Muscle of leg (tissue), 11 donors: ENCODE measurements around the gene PDCD11. TPM values are rescaled to one million over a fixed set of nuclear protein-coding genes. Genes with fewer than 3 reads are reported as not detected.
"Not testable (repeated sequence)": the region's sequence is repeated elsewhere in the genome, so short reads cannot be mapped to it uniquely, and the experiment has no call there.

Source experiments
- DNase-seq: peaks from one replicate; pipeline ENCODE4 v3.0.0; 2013
- H3K27ac ChIP-seq: one replicate; pipeline ENCODE4 v1.5.1; 2013; ENCODE audit warnings: mild to moderate bottlenecking, low read length, control low read depth
- H3K27me3 ChIP-seq: one replicate; pipeline ENCODE4 v1.6.1; 2013; ENCODE audit warnings: low read length; ENCODE audit not compliant: control insufficient read depth, insufficient read depth
- H3K36me3 ChIP-seq: one replicate; pipeline ENCODE4 v1.6.1; 2013; ENCODE audit warnings: low read length; ENCODE audit not compliant: control insufficient read depth, insufficient read depth
- H3K4me1 ChIP-seq: one replicate; pipeline ENCODE4 v1.6.1; 2013; ENCODE audit warnings: low read length; ENCODE audit not compliant: control insufficient read depth, insufficient read depth
- H3K4me3 ChIP-seq: one replicate; pipeline ENCODE4 v1.5.1; 2013; ENCODE audit warnings: low read length, control low read depth
- H3K9me3 ChIP-seq: replicated peaks from 2 replicates; pipeline ENCODE4 v1.6.1; 2013; ENCODE audit warnings: low read depth, low read length; ENCODE audit not compliant: control insufficient read depth
- WGBS: methylation state at CpG from one replicate; pipeline ENCODE4 v1.1.5; 2013; ENCODE audit warnings: missing lambda C conversion rate; ENCODE audit not compliant: insufficient coverage; 5-methylcytosine and 5-hydroxymethylcytosine counted together
- polyA plus RNA-seq, 8 donors: library from polyadenylated mRNA; unstranded; fragments of 120-200 nt; gene quantifications; one replicate each; pipeline versions ENCODE4 v1.2.1 to v1.2.3, GENCODE V29; 2013; ENCODE audit warnings: inconsistent platforms in 1 of 8, low replicate concordance in 1 of 8; ENCODE audit not compliant: insufficient read length in 8 of 8, insufficient read depth in 1 of 8
- total RNA-seq: library from RNA; stranded (reverse); fragments of 120-200 nt; gene quantifications from one replicate; pipeline ENCODE4 v1.2.4, GENCODE V29; 2013

PDCD11 gene
- total and polyA plus RNA-seq, 9 donors = 23.5 to 30.3 (median 26.6) TPM

GRCh38 chr10:103481974-103482531, 85.6 kb downstream of the PDCD11 start:
- H3K9me3 ChIP-seq = no peaks in the 10 kb centered on the region
- no peaks in the 10 kb centered on the region for H3K36me3 ChIP-seq
- no peak overlapping the region for H3K4me3 ChIP-seq
- peaks cover 3% of the 10 kb centered on the region for H3K27me3 ChIP-seq
- peak; percentile 75 for DNase-seq
- WGBS = 39% methylated on average over 5 of the region's 12 CpGs
- peaks cover 5% of the 10 kb centered on the region for H3K4me1 ChIP-seq
- no peak overlapping the region for H3K27ac ChIP-seq

- H3K4me3 ChIP-seq, DNase-seq, H3K27me3 ChIP-seq, H3K36me3 ChIP-seq, H3K9me3 ChIP-seq, H3K27ac ChIP-seq: not testable (repeated sequence)
- H3K4me1 ChIP-seq = peaks cover 15% of the 10 kb centered on the region
- 88% methylated on average over 2 of the region's 8 CpGs for WGBS
Measured at GRCh38 chr10:103486635-103487409, 90.4 kb downstream of the PDCD11 start.

- H3K27ac ChIP-seq = no peak overlapping the region
- H3K9me3 ChIP-seq = no peaks in the 10 kb centered on the region
- no peak for DNase-seq
- H3K4me3 ChIP-seq = no peak overlapping the region
- 70% methylated on average over 2 of the region's 2 CpGs for WGBS
- H3K27me3 ChIP-seq = peaks cover 3% of the 10 kb centered on the region
- no peaks in the 10 kb centered on the region for H3K36me3 ChIP-seq
- H3K4me1 ChIP-seq = peaks cover 20% of the 10 kb centered on the region
Measured at GRCh38 chr10:103487410-103487708, 90.9 kb downstream of the PDCD11 start.

- no CpG with 5 or more reads among the region's 1 CpG for WGBS
Measured at GRCh38 chr10:103490986-103491314, 94.5 kb downstream of the PDCD11 start.

GRCh38 chr10:103491729-103492364, 95.4 kb downstream of the PDCD11 start:
- Histone ChIP-seq H3K27me3 (peaks cover 25% of the 10 kb centered on the region), H3K9me3 (no peaks in the 10 kb centered on the region), H3K27ac (peak overlapping the region; percentile 65), H3K36me3 (no peaks in the 10 kb centered on the region), H3K4me3 (no peak overlapping the region), H3K4me1 (peaks cover 38% of the 10 kb centered on the region)
- 27% methylated on average over 7 of the region's 7 CpGs for WGBS
- peak; percentile 89 for DNase-seq

More at GRCh38 chr10:103490986-103491314, 94.5 kb downstream of the PDCD11 start:
- no peak for DNase-seq
- Histone ChIP-seq H3K4me3 (no peak overlapping the region), H3K36me3 (no peaks in the 10 kb centered on the region), H3K27me3 (peaks cover 21% of the 10 kb centered on the region), H3K9me3 (no peaks in the 10 kb centered on the region), H3K4me1 (peaks cover 38% of the 10 kb centered on the region), H3K27ac (no peak overlapping the region)

GRCh38 chr10:103492655-103493261, 96.3 kb downstream of the PDCD11 start:
- Histone ChIP-seq H3K36me3 (no peaks in the 10 kb centered on the region), H3K4me3 (no peak overlapping the region), H3K9me3 (no peaks in the 10 kb centered on the region), H3K4me1 (peaks cover 38% of the 10 kb centered on the region), H3K27me3 (peaks cover 30% of the 10 kb centered on the region), H3K27ac (peak overlapping the region; percentile 65)
- DNase-seq = peak; percentile 36
- 48% methylated on average over 4 of the region's 5 CpGs for WGBS

GRCh38 chr10:103493362-103493915, 97.0 kb downstream of the PDCD11 start, which contains the start of gene NEURL1:
TSS of gene NEURL1 (plus strand) at chr10:103493705. CDS start at chr10:103494388, 683 bp downstream.
- no peaks in the 10 kb centered on the region for H3K36me3 ChIP-seq
- H3K4me1 ChIP-seq = peaks cover 38% of the 10 kb centered on the region
- peak; percentile 81 for DNase-seq
- H3K27ac ChIP-seq = peak within 1 kb of the TSS; percentile 65
- peaks cover 31% of the 10 kb centered on the region for H3K27me3 ChIP-seq
- WGBS = 1% methylated on average over 65 of the region's 65 CpGs
- peak within 1 kb of the TSS; percentile 49 for H3K4me3 ChIP-seq
- H3K9me3 ChIP-seq = no peaks in the 10 kb centered on the region

- peaks cover 31% of the 10 kb centered on the region for H3K27me3 ChIP-seq
- WGBS = under 1% methylated on average over 86 of the region's 92 CpGs
- peak overlapping the region; percentile 49 for H3K4me3 ChIP-seq
- H3K9me3 ChIP-seq = no peaks in the 10 kb centered on the region
- DNase-seq = peak; percentile 29
- H3K4me1 ChIP-seq = peaks cover 40% of the 10 kb centered on the region
- H3K27ac ChIP-seq = no peak overlapping the region
- no peaks in the 10 kb centered on the region for H3K36me3 ChIP-seq
Measured at GRCh38 chr10:103493916-103494877, 97.8 kb downstream of the PDCD11 start.

GRCh38 chr10:103495321-103495720, 98.9 kb downstream of the PDCD11 start:
- Histone ChIP-seq H3K4me3 (no peak overlapping the region), H3K4me1 (peaks cover 39% of the 10 kb centered on the region), H3K9me3 (no peaks in the 10 kb centered on the region), H3K36me3 (no peaks in the 10 kb centered on the region), H3K27ac (no peak overlapping the region), H3K27me3 (peaks cover 31% of the 10 kb centered on the region)
- DNase-seq = no peak
- no CpG with 5 or more reads among the region's 3 CpGs for WGBS
